ENCODE data around the gene SLC10A3. TPM values are rescaled to one million over a fixed set of nuclear protein-coding genes. Genes with fewer than 3 reads are reported as not detected.
A peak's percentile ranks its signal among the peaks of the same experiment; 100 is the strongest.
"Not testable (repeated sequence)": the region's sequence is repeated elsewhere in the genome, so short reads cannot be mapped to it uniquely, and the experiment has no call there.

Gene SLC10A3
- total RNA-seq, 1 donor from 2014 or later = 28.9 TPM

GRCh38 chrX:154502098-154502497 is 11.7 kb upstream of the SLC10A3 start:
- Mint-ChIP-seq H3K4me3 (ENCODE audit: unreplicated experiment) (no peak overlapping the region), H3K4me1 (ENCODE audit: low read depth) (peaks cover 8% of the 10 kb centered on the region), H3K27ac (ENCODE audit: unreplicated experiment) (no peak overlapping the region), H3K36me3 (ENCODE audit: low read depth) (peaks cover 4% of the 10 kb centered on the region), H3K27me3 (ENCODE audit: low read depth) (no peaks in the 10 kb centered on the region), H3K9me3 (ENCODE audit: low read depth) (peaks cover 3% of the 10 kb centered on the region)
- DNase-seq (ENCODE audit: low spot score) = no peak
- TF ChIP-seq, protein P1, sequence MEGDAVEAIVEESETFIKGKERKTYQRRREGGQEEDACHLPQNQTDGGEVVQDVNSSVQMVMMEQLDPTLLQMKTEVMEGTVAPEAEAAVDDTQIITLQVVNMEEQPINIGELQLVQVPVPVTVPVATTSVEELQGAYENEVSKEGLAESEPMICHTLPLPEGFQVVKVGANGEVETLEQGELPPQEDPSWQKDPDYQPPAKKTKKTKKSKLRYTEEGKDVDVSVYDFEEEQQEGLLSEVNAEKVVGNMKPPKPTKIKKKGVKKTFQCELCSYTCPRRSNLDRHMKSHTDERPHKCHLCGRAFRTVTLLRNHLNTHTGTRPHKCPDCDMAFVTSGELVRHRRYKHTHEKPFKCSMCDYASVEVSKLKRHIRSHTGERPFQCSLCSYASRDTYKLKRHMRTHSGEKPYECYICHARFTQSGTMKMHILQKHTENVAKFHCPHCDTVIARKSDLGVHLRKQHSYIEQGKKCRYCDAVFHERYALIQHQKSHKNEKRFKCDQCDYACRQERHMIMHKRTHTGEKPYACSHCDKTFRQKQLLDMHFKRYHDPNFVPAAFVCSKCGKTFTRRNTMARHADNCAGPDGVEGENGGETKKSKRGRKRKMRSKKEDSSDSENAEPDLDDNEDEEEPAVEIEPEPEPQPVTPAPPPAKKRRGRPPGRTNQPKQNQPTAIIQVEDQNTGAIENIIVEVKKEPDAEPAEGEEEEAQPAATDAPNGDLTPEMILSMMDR (IDR thresholded peaks at IDR 0.05) = no peak

GRCh38 chrX:154501423-154501822 is 11.0 kb upstream of the SLC10A3 start:
- DNase-seq (ENCODE audit: low spot score); H3K4me3 Mint-ChIP-seq (ENCODE audit: unreplicated experiment); H3K36me3 Mint-ChIP-seq (ENCODE audit: low read depth); H3K4me1 Mint-ChIP-seq (ENCODE audit: low read depth); H3K27me3 Mint-ChIP-seq (ENCODE audit: low read depth); H3K27ac Mint-ChIP-seq (ENCODE audit: unreplicated experiment); H3K9me3 Mint-ChIP-seq (ENCODE audit: low read depth): not testable (repeated sequence)

DNA sequence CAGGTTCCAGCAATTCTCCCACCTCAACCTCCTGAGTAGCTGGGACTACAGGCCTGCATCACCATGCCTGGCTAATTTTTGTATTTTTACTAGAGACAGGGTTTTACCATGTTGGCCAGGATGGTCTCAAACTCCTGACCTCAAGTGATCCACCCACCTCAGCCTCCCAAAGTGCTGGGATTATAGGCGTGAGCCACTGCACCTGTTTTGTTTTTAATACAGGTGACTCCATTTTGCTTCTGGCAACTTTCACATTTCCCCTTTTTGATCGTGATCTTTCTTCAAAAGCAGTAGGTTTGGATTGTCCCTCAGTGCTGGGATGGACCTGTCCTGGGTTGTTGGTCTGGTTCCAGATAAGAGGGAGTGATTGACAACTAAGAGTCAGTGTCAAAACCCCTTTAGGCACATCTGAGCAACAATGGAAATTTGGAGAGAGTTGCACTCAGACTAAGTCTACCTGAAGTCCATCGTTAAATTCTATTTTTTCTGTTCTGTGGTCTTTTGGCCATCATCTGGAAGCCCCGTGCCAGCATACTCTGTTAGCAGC is 6.2 kb upstream of the SLC10A3 start:
- not testable (repeated sequence) for H3K9me3 Mint-ChIP-seq (ENCODE audit: low read depth); H3K4me1 Mint-ChIP-seq (ENCODE audit: low read depth); H3K4me3 Mint-ChIP-seq (ENCODE audit: unreplicated experiment); H3K27me3 Mint-ChIP-seq (ENCODE audit: low read depth); H3K27ac Mint-ChIP-seq (ENCODE audit: unreplicated experiment); DNase-seq (ENCODE audit: low spot score); H3K36me3 Mint-ChIP-seq (ENCODE audit: low read depth)

DNA sequence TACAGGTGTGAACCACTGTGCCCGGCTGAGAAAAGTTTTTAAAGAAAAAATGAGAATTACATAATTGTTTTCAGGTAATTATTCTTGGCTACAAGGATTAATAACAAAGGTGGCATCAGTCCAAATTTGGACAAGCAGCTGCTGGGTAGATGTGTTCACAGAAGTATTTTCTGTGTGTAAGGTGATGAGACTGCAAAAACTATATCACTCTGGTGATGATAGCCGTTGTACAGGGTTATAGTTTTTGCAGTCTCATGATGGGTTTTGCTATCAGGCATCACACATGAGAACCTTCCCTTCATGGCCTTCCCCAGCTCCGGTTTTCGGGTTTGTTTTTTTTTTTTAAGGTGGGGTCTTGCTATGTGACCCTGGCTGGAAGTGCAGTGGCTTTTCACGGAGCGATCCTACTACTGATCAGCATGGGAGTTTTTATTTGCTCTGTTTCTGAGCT is 5.1 kb upstream of the SLC10A3 start:
- Mint-ChIP-seq H3K9me3 (ENCODE audit: low read depth) (no peaks in the 10 kb centered on the region), H3K27me3 (ENCODE audit: low read depth) (no peaks in the 10 kb centered on the region), H3K27ac (ENCODE audit: unreplicated experiment) (no peak overlapping the region), H3K4me1 (ENCODE audit: low read depth) (no peaks in the 10 kb centered on the region), H3K36me3 (ENCODE audit: low read depth) (no peaks in the 10 kb centered on the region), H3K4me3 (ENCODE audit: unreplicated experiment) (no peak overlapping the region)
- TF ChIP-seq, protein P1 (IDR thresholded peaks at IDR 0.05) = no peak
- no peak for DNase-seq (ENCODE audit: low spot score)

- Mint-ChIP-seq H3K4me1 (ENCODE audit: low read depth) (peaks cover 1% of the 10 kb centered on the region), H3K36me3 (ENCODE audit: low read depth) (no peaks in the 10 kb centered on the region), H3K9me3 (ENCODE audit: low read depth) (no peaks in the 10 kb centered on the region), H3K27ac (ENCODE audit: unreplicated experiment) (no peak overlapping the region), H3K27me3 (ENCODE audit: low read depth) (no peaks in the 10 kb centered on the region), H3K4me3 (ENCODE audit: unreplicated experiment) (no peak overlapping the region)
- TF ChIP-seq, protein P1 (IDR thresholded peaks at IDR 0.05) = no peak
- no peak for DNase-seq (ENCODE audit: low spot score)
These were observed 4.3 kb upstream of the SLC10A3 start for GRCh38 chrX:154494715-154495114.

DNA sequence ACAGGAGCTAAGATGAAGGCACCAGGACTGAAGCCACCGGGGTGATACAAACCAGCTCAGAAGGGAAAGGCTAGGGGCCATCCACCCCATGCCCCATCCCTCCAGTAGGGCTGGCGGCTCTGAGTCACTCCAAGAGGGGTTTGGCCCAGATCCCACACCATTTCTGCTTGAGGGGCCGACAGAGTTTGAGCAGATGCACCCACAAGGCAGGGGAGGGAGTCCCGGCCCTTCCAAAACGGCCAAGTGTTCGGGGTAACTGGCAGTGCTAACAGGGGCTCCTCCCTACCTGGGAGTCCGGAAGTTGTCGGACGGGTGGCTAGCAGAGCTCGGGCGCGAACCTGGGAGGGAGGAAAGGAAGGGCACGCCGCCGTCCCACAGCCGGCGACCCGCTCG is 412 bp downstream of the SLC10A3 start:
- no peaks in the 10 kb centered on the region for H3K27me3 Mint-ChIP-seq (ENCODE audit: low read depth)
- DNase-seq (ENCODE audit: low spot score) = no peak
- TF ChIP-seq, protein P1 (IDR thresholded peaks at IDR 0.05) = no peak
- peak overlapping the region; percentile 88 for H3K27ac Mint-ChIP-seq (ENCODE audit: unreplicated experiment)
- H3K9me3 Mint-ChIP-seq (ENCODE audit: low read depth) = no peaks in the 10 kb centered on the region
- H3K4me3 Mint-ChIP-seq (ENCODE audit: unreplicated experiment) = peak overlapping the region; percentile 78
- H3K4me1 Mint-ChIP-seq (ENCODE audit: low read depth) = peaks cover 16% of the 10 kb centered on the region
- H3K36me3 Mint-ChIP-seq (ENCODE audit: low read depth) = peaks cover 4% of the 10 kb centered on the region
